ENCODE results near the gene PSORS1C2. TPM values are rescaled to one million over a fixed set of nuclear protein-coding genes. Genes with fewer than 3 reads are reported as not detected.
A peak's percentile ranks its signal among the peaks of the same experiment; 100 is the strongest.

Gene PSORS1C2
- total and polyA plus RNA-seq, 2 donors (not counting 1 experiment from before 2014, with no cell fraction given) = not detected

GRCh38 chr6:31128093-31128676, 10.7 kb downstream of the PSORS1C2 start:
- Histone ChIP-seq H3K9ac (ENCODE audit: insufficient read depth, low read length) (no peak overlapping the region), H3K27me3 (ENCODE audit: control insufficient read depth, insufficient read depth, low read length) (peaks cover 9% of the 10 kb centered on the region), H2AFZ (ENCODE audit: low read length) (no peak overlapping the region), H3K27ac (ENCODE audit: insufficient read depth, low read length) (no peak overlapping the region), H3K36me3 (ENCODE audit: control insufficient read depth, insufficient read depth, low read length) (no peaks in the 10 kb centered on the region), H3K79me2 (ENCODE audit: control insufficient read depth, insufficient read depth, low read length) (no peaks in the 10 kb centered on the region), H3K4me3 (replicated peaks in 1 of 4; ENCODE audit: control extremely low read depth in 1 of 4, insufficient read depth in 1 of 4, low read depth in 3 of 4, low read length in 4 of 4) (no peak overlapping the region), H3K9me3 (ENCODE audit: control insufficient read depth, insufficient read depth, low read depth, low read length) (no peaks in the 10 kb centered on the region), H3K4me1 (ENCODE audit: control insufficient read depth, extremely low read depth, insufficient read depth, low read length) (peaks cover 3% of the 10 kb centered on the region), H4K20me1 (ENCODE audit: control insufficient read depth, extremely low read depth, insufficient read depth, low read length) (no peaks in the 10 kb centered on the region), H3K4me2 (ENCODE audit: extremely low read depth, insufficient read depth, low read length) (no peak overlapping the region)
- no peak for TF ChIP-seq EZH2 (IDR thresholded peaks at IDR 0.05; ENCODE audit: low read length, missing control alignments)
- peak; percentile 80 to 91 for TF ChIP-seq CTCF (conservative IDR thresholded peaks at IDR 0.05 in 1 of 2, IDR thresholded peaks at IDR 0.05 in 1 of 2; ENCODE audit: low read depth in 1 of 2, low read length in 2 of 2)
- peak in 1 of 2 donors; percentile 30 for DNase-seq (ENCODE audit: low read depth in 2 of 2)

- no peaks in the 10 kb centered on the region for H3K79me2 ChIP-seq (ENCODE audit: control insufficient read depth, insufficient read depth, low read length)
- no peak overlapping the region for H3K4me2 ChIP-seq (ENCODE audit: extremely low read depth, insufficient read depth, low read length)
- peaks cover 13% of the 10 kb centered on the region for H3K4me1 ChIP-seq (ENCODE audit: control insufficient read depth, extremely low read depth, insufficient read depth, low read length)
- TF ChIP-seq EZH2 (IDR thresholded peaks at IDR 0.05; ENCODE audit: low read length, missing control alignments) (no peak), CTCF (conservative IDR thresholded peaks at IDR 0.05 in 1 of 2, IDR thresholded peaks at IDR 0.05 in 1 of 2; ENCODE audit: low read depth in 1 of 2, low read length in 2 of 2) (no peak)
- no peak overlapping the region for H3K4me3 ChIP-seq (replicated peaks in 1 of 4; ENCODE audit: control extremely low read depth in 1 of 4, insufficient read depth in 1 of 4, low read depth in 3 of 4, low read length in 4 of 4)
- H3K36me3 ChIP-seq (ENCODE audit: control insufficient read depth, insufficient read depth, low read length) = no peaks in the 10 kb centered on the region
- H4K20me1 ChIP-seq (ENCODE audit: control insufficient read depth, extremely low read depth, insufficient read depth, low read length) = no peaks in the 10 kb centered on the region
- DNase-seq (ENCODE audit: low read depth in 2 of 2) = no peak
- peaks cover 9% of the 10 kb centered on the region for H3K27me3 ChIP-seq (ENCODE audit: control insufficient read depth, insufficient read depth, low read length)
- no peaks in the 10 kb centered on the region for H3K9me3 ChIP-seq (ENCODE audit: control insufficient read depth, insufficient read depth, low read depth, low read length)
- H3K9ac ChIP-seq (ENCODE audit: insufficient read depth, low read length) = no peak overlapping the region
- no peak overlapping the region for H3K27ac ChIP-seq (ENCODE audit: insufficient read depth, low read length)
- H2AFZ ChIP-seq (ENCODE audit: low read length) = no peak overlapping the region
Observed at GRCh38 chr6:31126396-31127175, 12.3 kb downstream of the PSORS1C2 start.

GRCh38 chr6:31125586-31126363, 13.1 kb downstream of the PSORS1C2 start:
- Histone ChIP-seq H3K4me3 (replicated peaks in 1 of 4; ENCODE audit: control extremely low read depth in 1 of 4, insufficient read depth in 1 of 4, low read depth in 3 of 4, low read length in 4 of 4) (no peak overlapping the region), H2AFZ (ENCODE audit: low read length) (no peak overlapping the region), H3K27ac (ENCODE audit: insufficient read depth, low read length) (no peak overlapping the region), H3K9ac (ENCODE audit: insufficient read depth, low read length) (no peak overlapping the region), H3K4me2 (ENCODE audit: extremely low read depth, insufficient read depth, low read length) (no peak overlapping the region), H3K36me3 (ENCODE audit: control insufficient read depth, insufficient read depth, low read length) (no peaks in the 10 kb centered on the region), H4K20me1 (ENCODE audit: control insufficient read depth, extremely low read depth, insufficient read depth, low read length) (no peaks in the 10 kb centered on the region), H3K4me1 (ENCODE audit: control insufficient read depth, extremely low read depth, insufficient read depth, low read length) (peaks cover 13% of the 10 kb centered on the region), H3K9me3 (ENCODE audit: control insufficient read depth, insufficient read depth, low read depth, low read length) (no peaks in the 10 kb centered on the region), H3K27me3 (ENCODE audit: control insufficient read depth, insufficient read depth, low read length) (peaks cover 9% of the 10 kb centered on the region), H3K79me2 (ENCODE audit: control insufficient read depth, insufficient read depth, low read length) (no peaks in the 10 kb centered on the region)
- no peak for TF ChIP-seq CTCF (conservative IDR thresholded peaks at IDR 0.05 in 1 of 2, IDR thresholded peaks at IDR 0.05 in 1 of 2; ENCODE audit: low read depth in 1 of 2, low read length in 2 of 2)
- no peak for TF ChIP-seq EZH2 (IDR thresholded peaks at IDR 0.05; ENCODE audit: low read length, missing control alignments)
- DNase-seq (ENCODE audit: low read depth in 2 of 2) = peak in 1 of 2 donors; percentile 45

Measured in fibroblast of lung (primary cell).